SK-N-MC (cell line): Measurements from ENCODE around the gene DLG2.

Experiments
- EZH2 ChIP-seq: fragments of 200-600 bp; sonication (generic); IDR thresholded peaks from one replicate; pipeline ENCODE4 v1.6.1; 2017; ENCODE audit warnings: antibody characterized with exemption
- FOXP2 ChIP-seq: optimal IDR thresholded peaks from 2 replicates; pipeline ENCODE3; 2011; ENCODE audit warnings: mild to moderate bottlenecking, moderate library complexity; ENCODE audit not compliant: insufficient read depth; ENCODE audit errors: extremely low read length, control extremely low read depth

- no peak for TF ChIP-seq EZH2
- TF ChIP-seq FOXP2 = no peak
Measured at GRCh38 chr11:84775503-84775902, 851.6 kb downstream of the DLG2 start.
